Neural progenitor cell (in vitro differentiated cells): ENCODE data around the gene MUC6. TPM values are rescaled to one million over a fixed set of nuclear protein-coding genes. Genes with fewer than 3 reads are reported as not detected.

Experiments
- DNase-seq: peaks from one replicate; pipeline ENCODE4 v3.0.0-alpha.2; 2016; ENCODE audit warnings: low spot score
- H2AFZ ChIP-seq: fragments of 200-600 bp; sonication (generic); replicated peaks from 2 replicates; pipeline ENCODE4 v1.6.1; 2016; ENCODE audit warnings: antibody characterized with exemption
- H3F3A ChIP-seq: fragments of 200-600 bp; sonication (generic); 2 replicates; pipeline ENCODE4 v1.6.1; 2016; ENCODE audit warnings: antibody characterized with exemption, low read depth
- H3K27ac ChIP-seq: fragments of 200-600 bp; sonication (generic); 2 replicates; pipeline ENCODE4 v1.5.1; 2016; ENCODE audit warnings: mild to moderate bottlenecking
- H3K27me3 ChIP-seq: fragments of 200-600 bp; sonication (generic); 2 replicates; pipeline ENCODE4 v1.6.1; 2016; ENCODE audit warnings: mild to moderate bottlenecking, moderate library complexity
- H3K36me3 ChIP-seq: fragments of 200-600 bp; sonication (generic); 2 replicates; pipeline ENCODE4 v1.5.1; 2016
- H3K4me1 ChIP-seq: fragments of 200-600 bp; sonication (generic); 2 replicates; pipeline ENCODE4 v1.6.1; 2016; ENCODE audit warnings: mixed run types
- H3K4me2 ChIP-seq: fragments of 200-600 bp; sonication (generic); 2 replicates; pipeline ENCODE4 v1.6.1; 2016
- H3K4me3 ChIP-seq: fragments of 200-600 bp; sonication (generic); 2 replicates; pipeline ENCODE4 v1.5.1; 2016
- H3K79me2 ChIP-seq: fragments of 200-600 bp; sonication (generic); 2 replicates; pipeline ENCODE4 v1.6.1; 2016; ENCODE audit warnings: low read depth
- H3K9ac ChIP-seq: fragments of 200-600 bp; sonication (generic); 2 replicates; pipeline ENCODE4 v1.6.1; 2016
- H3K9me3 ChIP-seq: fragments of 200-600 bp; sonication (generic); 2 replicates; pipeline ENCODE4 v1.5.1; 2016; ENCODE audit warnings: low read depth
- H4K20me1 ChIP-seq: fragments of 200-600 bp; sonication (generic); 2 replicates; pipeline ENCODE4 v1.6.1; 2016; ENCODE audit warnings: low read depth
- H3K27ac Mint-ChIP-seq: 3 replicates; pipeline ENCODE4 v1.8.0; 2021; ENCODE audit warnings: mixed read lengths
- H3K27me3 Mint-ChIP-seq: 2 replicates; pipeline ENCODE4 v1.8.0; 2022; ENCODE audit warnings: low read depth, mild to moderate bottlenecking, inconsistent platforms, moderate library complexity, mixed read lengths; ENCODE audit not compliant: insufficient read depth
- H3K36me3 Mint-ChIP-seq: 3 replicates; pipeline ENCODE4 v1.8.0; 2021; ENCODE audit warnings: mixed read lengths
- H3K4me1 Mint-ChIP-seq: 3 replicates; pipeline ENCODE4 v1.8.0; 2021; ENCODE audit warnings: mixed read lengths
- H3K4me3 Mint-ChIP-seq: 3 replicates; pipeline ENCODE4 v1.8.0; 2021; ENCODE audit warnings: mild to moderate bottlenecking, moderate library complexity, mixed read lengths
- H3K9me3 Mint-ChIP-seq: 3 replicates; pipeline ENCODE4 v1.8.0; 2020; ENCODE audit warnings: mixed read lengths
- EZH2 ChIP-seq: fragments of 200-600 bp; sonication (generic); IDR thresholded peaks from 2 replicates; pipeline ENCODE4 v1.6.1; 2017; ENCODE audit warnings: antibody characterized with exemption, mild to moderate bottlenecking, moderate library complexity
- EZH2phosphoT487 ChIP-seq: fragments of 200-600 bp; sonication (generic); IDR thresholded peaks from 2 replicates; pipeline ENCODE4 v1.6.1; 2017; ENCODE audit warnings: antibody characterized with exemption
- total RNA-seq: library from RNA; depleted of rRNA; stranded (reverse); fragments of >200 nt; gene quantifications from 2 replicates; pipeline ENCODE4 v1.2.3, GENCODE V29; 2015; ENCODE audit warnings: low replicate concordance
- TF ChIP-seq, protein P1 (sequence below): fragments of 200-600 bp; sonication (generic); IDR thresholded peaks from 2 replicates; pipeline ENCODE4 v1.5.1; 2017; ENCODE audit warnings: antibody characterized with exemption, mild to moderate bottlenecking

MUC6 gene
- total RNA-seq, 1 donor from 2014 or later: not detected

DNA sequence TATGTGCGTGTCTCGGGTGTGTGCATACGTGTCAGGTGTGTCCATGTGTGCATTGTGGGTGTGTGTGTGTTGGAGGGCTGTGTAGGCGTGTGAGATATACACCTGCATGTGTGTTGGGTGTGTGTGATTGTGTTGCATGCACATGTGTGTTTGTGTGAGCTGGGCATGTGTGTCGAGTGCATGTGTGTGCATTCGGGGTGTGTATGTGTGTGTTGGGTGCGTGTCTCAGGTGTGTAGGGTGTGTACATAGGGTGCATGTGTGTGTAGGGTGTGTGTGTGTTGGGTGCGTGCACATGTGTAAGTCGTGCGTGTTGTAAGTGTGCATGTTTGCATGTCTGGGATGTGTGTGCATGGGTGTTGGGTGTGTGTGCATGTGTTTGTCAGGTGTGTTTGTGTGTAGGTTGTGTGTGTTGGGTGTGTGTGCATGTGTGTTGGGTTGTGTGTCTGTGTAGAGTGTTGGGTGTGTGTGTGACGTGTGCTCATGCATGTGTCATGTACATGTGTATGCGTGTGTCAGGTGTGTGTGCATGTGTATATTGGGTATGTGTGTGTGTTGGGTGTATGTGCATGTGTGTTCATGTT, 4.1 kb downstream of the MUC6 start:
- H3K79me2 ChIP-seq: no peaks in the 10 kb centered on the region
- no peaks in the 10 kb centered on the region for H3F3A ChIP-seq
- Mint-ChIP-seq H3K4me3 (peak overlapping the region; percentile 2), H3K9me3 (no peaks in the 10 kb centered on the region), H3K27me3 (peaks cover 6% of the 10 kb centered on the region), H3K27ac (peak overlapping the region; percentile 9), H3K4me1 (no peaks in the 10 kb centered on the region), H3K36me3 (peaks cover 2% of the 10 kb centered on the region)
- H3K4me1 ChIP-seq: peaks cover 12% of the 10 kb centered on the region
- no peaks in the 10 kb centered on the region for H3K36me3 ChIP-seq
- H2AFZ ChIP-seq: no peak overlapping the region
- H3K9ac ChIP-seq: no peak overlapping the region
- H3K9me3 ChIP-seq: no peaks in the 10 kb centered on the region
- no peak overlapping the region for H3K4me2 ChIP-seq
- TF ChIP-seq EZH2 (no peak), EZH2phosphoT487 (no peak)
- TF ChIP-seq, protein P1, sequence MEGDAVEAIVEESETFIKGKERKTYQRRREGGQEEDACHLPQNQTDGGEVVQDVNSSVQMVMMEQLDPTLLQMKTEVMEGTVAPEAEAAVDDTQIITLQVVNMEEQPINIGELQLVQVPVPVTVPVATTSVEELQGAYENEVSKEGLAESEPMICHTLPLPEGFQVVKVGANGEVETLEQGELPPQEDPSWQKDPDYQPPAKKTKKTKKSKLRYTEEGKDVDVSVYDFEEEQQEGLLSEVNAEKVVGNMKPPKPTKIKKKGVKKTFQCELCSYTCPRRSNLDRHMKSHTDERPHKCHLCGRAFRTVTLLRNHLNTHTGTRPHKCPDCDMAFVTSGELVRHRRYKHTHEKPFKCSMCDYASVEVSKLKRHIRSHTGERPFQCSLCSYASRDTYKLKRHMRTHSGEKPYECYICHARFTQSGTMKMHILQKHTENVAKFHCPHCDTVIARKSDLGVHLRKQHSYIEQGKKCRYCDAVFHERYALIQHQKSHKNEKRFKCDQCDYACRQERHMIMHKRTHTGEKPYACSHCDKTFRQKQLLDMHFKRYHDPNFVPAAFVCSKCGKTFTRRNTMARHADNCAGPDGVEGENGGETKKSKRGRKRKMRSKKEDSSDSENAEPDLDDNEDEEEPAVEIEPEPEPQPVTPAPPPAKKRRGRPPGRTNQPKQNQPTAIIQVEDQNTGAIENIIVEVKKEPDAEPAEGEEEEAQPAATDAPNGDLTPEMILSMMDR: no peak
- H3K27ac ChIP-seq: no peak overlapping the region
- no peaks in the 10 kb centered on the region for H3K27me3 ChIP-seq
- DNase-seq: no peak
- H4K20me1 ChIP-seq: no peaks in the 10 kb centered on the region
- no peak overlapping the region for H3K4me3 ChIP-seq

DNA sequence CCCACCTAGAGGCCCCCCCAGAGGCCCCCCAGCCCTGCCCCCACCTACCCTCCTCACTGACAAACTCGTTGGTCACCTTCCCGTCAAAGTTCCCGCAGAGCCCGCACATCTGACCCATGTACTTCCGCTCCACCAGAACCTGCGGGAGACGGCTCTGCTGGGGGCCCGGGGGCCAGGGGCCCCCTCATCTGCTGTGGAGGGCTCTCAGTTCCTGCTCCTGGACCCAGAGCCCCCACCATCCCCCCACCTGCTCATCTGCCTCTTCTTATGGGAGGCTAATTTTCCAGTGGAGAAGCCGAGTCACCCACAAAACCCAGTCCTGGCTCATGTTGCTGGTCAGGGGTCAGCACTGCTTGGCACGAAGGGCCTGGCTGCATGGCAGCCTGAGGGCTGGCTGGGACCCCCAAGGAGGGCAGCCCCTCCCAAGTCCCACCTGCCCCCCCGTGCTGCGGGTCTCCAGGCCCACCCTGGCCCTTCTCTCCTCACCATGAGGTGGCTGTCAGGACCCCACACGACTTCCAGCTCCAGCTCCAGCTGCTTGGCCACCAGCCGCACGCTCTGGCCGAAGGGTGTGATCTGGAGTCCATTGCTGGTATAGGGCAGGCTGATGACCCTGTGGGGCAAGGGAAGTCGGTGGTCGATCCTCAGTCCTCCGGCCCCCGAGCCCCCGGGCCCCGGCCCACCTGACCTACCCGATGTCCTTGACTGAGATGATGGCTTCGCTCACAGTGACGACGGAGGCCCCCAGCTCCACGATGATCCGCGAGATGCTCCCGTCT, 5.2 kb downstream of the MUC6 start:
- peaks cover 2% of the 10 kb centered on the region for H3K36me3 Mint-ChIP-seq

DNA sequence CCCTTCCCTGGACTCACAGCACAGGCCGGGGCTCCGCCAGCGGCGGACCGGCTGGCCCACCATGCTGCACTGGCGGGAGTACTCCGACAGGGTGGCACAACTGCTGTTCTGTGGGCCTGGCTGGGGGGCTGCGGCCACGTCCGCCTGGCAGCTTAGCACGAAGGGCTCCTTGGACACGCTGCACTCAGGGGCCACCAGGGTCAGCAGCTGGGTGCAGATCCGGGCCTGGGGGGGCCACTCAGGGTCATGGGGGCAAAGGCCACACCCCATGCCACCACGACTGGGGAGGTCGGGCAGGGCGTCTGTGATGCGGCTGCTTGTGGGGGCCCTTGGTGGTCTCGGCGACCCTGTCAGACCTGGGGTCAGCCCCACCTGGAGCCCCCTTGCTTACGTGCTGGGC, 6.0 kb downstream of the MUC6 start:
- Histone ChIP-seq H3K9ac (no peak overlapping the region), H2AFZ (no peak overlapping the region), H3K4me1 (peaks cover 8% of the 10 kb centered on the region), H3K4me3 (no peak overlapping the region), H4K20me1 (no peaks in the 10 kb centered on the region), H3K4me2 (no peak overlapping the region), H3K27me3 (no peaks in the 10 kb centered on the region), H3K79me2 (no peaks in the 10 kb centered on the region), H3K27ac (no peak overlapping the region), H3K9me3 (no peaks in the 10 kb centered on the region), H3F3A (no peaks in the 10 kb centered on the region), H3K36me3 (no peaks in the 10 kb centered on the region)
- peaks cover 2% of the 10 kb centered on the region for H3K36me3 Mint-ChIP-seq
- TF ChIP-seq EZH2phosphoT487: no peak
- H3K9me3 Mint-ChIP-seq: no peaks in the 10 kb centered on the region
- no peak for DNase-seq
- no peak overlapping the region for H3K27ac Mint-ChIP-seq
- H3K27me3 Mint-ChIP-seq: peaks cover 6% of the 10 kb centered on the region
- no peaks in the 10 kb centered on the region for H3K4me1 Mint-ChIP-seq
- H3K4me3 Mint-ChIP-seq: no peak overlapping the region

More for the DNA sequence above, 5.2 kb downstream of the MUC6 start:
- Histone ChIP-seq H3K9me3 (no peaks in the 10 kb centered on the region), H2AFZ (no peak overlapping the region), H3K27ac (no peak overlapping the region), H3K9ac (no peak overlapping the region), H3F3A (no peaks in the 10 kb centered on the region), H3K79me2 (no peaks in the 10 kb centered on the region), H3K4me2 (no peak overlapping the region), H3K36me3 (no peaks in the 10 kb centered on the region), H3K4me1 (peaks cover 9% of the 10 kb centered on the region), H3K27me3 (no peaks in the 10 kb centered on the region), H4K20me1 (no peaks in the 10 kb centered on the region), H3K4me3 (no peak overlapping the region)
- DNase-seq: no peak
- Mint-ChIP-seq H3K27me3 (peaks cover 6% of the 10 kb centered on the region), H3K4me3 (peak overlapping the region; percentile 15), H3K4me1 (no peaks in the 10 kb centered on the region), H3K9me3 (no peaks in the 10 kb centered on the region), H3K27ac (peak overlapping the region; percentile 76)
- no peak for TF ChIP-seq EZH2
- TF ChIP-seq, protein P1: no peak
- TF ChIP-seq EZH2phosphoT487: no peak

DNA sequence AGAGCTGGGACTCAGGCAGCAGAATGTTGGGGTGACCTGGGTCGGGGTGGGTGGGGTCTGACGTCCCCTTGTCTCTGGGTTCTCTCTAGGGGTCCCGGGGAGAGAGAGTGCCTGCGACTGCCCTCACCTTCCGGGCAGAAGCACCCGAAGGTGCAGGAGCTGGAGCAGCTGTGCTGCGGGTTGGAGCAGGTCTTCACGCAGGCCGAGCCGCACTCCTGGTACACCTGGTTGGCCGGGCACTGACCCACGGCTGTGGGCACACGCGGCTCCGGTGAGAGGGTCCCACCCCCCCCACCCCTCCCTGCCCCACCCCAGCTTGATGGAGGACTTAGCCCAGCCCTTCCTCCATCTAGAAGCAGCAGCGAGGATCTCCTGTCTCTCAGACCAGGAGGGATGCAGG, 6.4 kb downstream of the MUC6 start:
- Histone ChIP-seq H3K27ac (no peak overlapping the region), H3K4me3 (no peak overlapping the region), H3K36me3 (no peaks in the 10 kb centered on the region), H3K4me2 (no peak overlapping the region), H3F3A (no peaks in the 10 kb centered on the region), H4K20me1 (no peaks in the 10 kb centered on the region), H2AFZ (no peak overlapping the region), H3K4me1 (peaks cover 8% of the 10 kb centered on the region), H3K9me3 (no peaks in the 10 kb centered on the region), H3K27me3 (no peaks in the 10 kb centered on the region), H3K79me2 (no peaks in the 10 kb centered on the region), H3K9ac (no peak overlapping the region)
- Mint-ChIP-seq H3K27me3 (peaks cover 6% of the 10 kb centered on the region), H3K4me1 (no peaks in the 10 kb centered on the region), H3K36me3 (peaks cover 2% of the 10 kb centered on the region), H3K9me3 (no peaks in the 10 kb centered on the region), H3K4me3 (no peak overlapping the region), H3K27ac (no peak overlapping the region)
- DNase-seq: no peak
- TF ChIP-seq EZH2: no peak
- TF ChIP-seq, protein P1: no peak
- TF ChIP-seq EZH2phosphoT487: no peak
